HG03439 (cell line): ENCODE measurements around the gene CSRP3.

Experiments used
- ATAC-seq: cut with Tn5 transposase; IDR thresholded peaks from one replicate; pipeline ENCODE4 v1.9.1; 2021; ENCODE audit warnings: mild to moderate bottlenecking, moderate library complexity; ENCODE audit not compliant: unreplicated experiment

Gene CSRP3

GRCh38 chr11:19201737-19202605 lies at the start of gene CSRP3:
CSRP3 (minus strand) TSS chr11:19201983; CDS start chr11:19192448, 9,535 bp downstream.
- no peak for ATAC-seq

- ATAC-seq, result no peak
Observed at GRCh38 chr11:19251577-19251976, 49.8 kb upstream of the CSRP3 start.

GRCh38 chr11:19246816-19247215 lies 45.0 kb upstream of the CSRP3 start:
- no peak for ATAC-seq

GRCh38 chr11:19245351-19245750 lies 43.6 kb upstream of the CSRP3 start:
- ATAC-seq, result no peak

- ATAC-seq, result no peak
Observed at GRCh38 chr11:19244621-19245020, 42.8 kb upstream of the CSRP3 start.

- ATAC-seq, result no peak
Observed at GRCh38 chr11:19244084-19244483, 42.3 kb upstream of the CSRP3 start.

- no peak for ATAC-seq
Observed at GRCh38 chr11:19243613-19244012, 41.8 kb upstream of the CSRP3 start.

GRCh38 chr11:19243143-19243542 lies 41.4 kb upstream of the CSRP3 start:
- ATAC-seq, result no peak

GRCh38 chr11:19242179-19242932 lies 40.6 kb upstream of the CSRP3 start:
- ATAC-seq, result no peak

- peak; percentile 39 for ATAC-seq
Observed at GRCh38 chr11:19241260-19242178, 39.7 kb upstream of the CSRP3 start.

GRCh38 chr11:19240420-19241259 lies 38.9 kb upstream of the CSRP3 start, which contains the start of gene E2F8:
E2F8 (minus strand) TSS chr11:19240945; CDS start chr11:19240121, 824 bp downstream.
- peak; percentile 91 for ATAC-seq

GRCh38 chr11:19239039-19239438 lies 37.3 kb upstream of the CSRP3 start:
- no peak for ATAC-seq

- ATAC-seq, result no peak
Observed at GRCh38 chr11:19237813-19238212, 36.0 kb upstream of the CSRP3 start.

- ATAC-seq, result no peak
Observed at GRCh38 chr11:19237381-19237780, 35.6 kb upstream of the CSRP3 start.

- no peak for ATAC-seq
Observed at GRCh38 chr11:19234231-19234817, 32.5 kb upstream of the CSRP3 start.

- no peak for ATAC-seq
Observed at GRCh38 chr11:19232910-19233503, 31.2 kb upstream of the CSRP3 start.

GRCh38 chr11:19229671-19230070 lies 27.9 kb upstream of the CSRP3 start:
- ATAC-seq, result no peak

- no peak for ATAC-seq
Observed at GRCh38 chr11:19228968-19229367, 27.2 kb upstream of the CSRP3 start.
